IPS DF 19.7 (cell line): ENCODE results near the gene MPIG6B.

Experiments
- DNase-seq: peaks from one replicate; pipeline ENCODE4 v3.0.0-alpha.2; 2013; ENCODE audit warnings: low read depth, low spot score

The MPIG6B gene

DNA sequence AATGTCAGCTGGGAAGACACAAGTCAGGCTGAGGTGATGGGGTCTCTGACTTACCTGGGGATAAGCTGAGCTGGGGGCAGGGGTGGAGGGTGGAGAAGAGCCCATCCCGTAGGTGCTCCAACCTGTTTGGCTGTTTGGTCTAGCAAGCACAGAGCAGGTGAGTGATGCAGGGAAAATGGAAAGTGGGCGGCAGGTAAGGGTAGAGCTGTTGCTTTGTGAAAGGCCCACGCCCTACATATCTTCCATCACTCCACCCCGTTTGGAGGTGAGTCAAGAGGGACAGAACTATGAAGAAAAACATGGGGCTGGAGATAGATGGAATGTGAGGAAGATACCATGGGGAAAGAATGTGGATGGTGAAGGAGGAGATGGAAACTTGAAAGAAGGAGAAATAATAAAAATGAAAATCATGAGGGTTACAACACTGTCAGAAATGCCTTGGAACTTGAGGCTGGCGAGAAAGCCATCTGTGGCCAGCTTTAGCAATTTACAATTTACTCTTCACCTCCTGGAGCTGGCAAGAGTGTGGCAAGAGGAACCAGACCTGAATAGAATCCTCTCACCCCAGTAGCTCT lies 2.9 kb upstream of the MPIG6B start:
- DNase-seq: no peak

- DNase-seq: no peak
These were observed 1.7 kb upstream of the MPIG6B start, which contains the start of gene LY6G6C for GRCh38 chr6:31721351-31722020. TSS of gene LY6G6C (minus strand) at chr6:31721746. CDS start at chr6:31721679, 67 bp downstream.

DNA sequence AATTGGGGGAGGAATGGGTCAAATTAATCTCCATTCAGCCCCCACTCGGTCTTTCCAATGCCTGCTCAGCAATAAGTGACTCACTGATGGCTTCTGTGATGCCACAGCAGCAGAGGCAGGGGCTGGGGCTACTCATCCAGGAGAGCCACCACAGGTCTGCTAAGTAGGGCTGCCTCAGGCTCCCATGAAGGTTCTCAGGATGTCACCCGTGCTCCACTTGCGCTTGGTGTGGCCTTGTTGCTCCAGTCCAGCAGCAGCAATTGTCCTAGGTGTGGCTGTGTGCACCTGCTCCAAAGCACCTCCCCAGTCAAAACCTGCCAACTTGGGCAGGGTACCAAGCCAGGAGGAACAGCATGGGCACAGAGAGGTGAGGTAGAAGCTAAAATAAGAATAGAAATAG lies 1.0 kb upstream of the MPIG6B start:
- DNase-seq: no peak

DNA sequence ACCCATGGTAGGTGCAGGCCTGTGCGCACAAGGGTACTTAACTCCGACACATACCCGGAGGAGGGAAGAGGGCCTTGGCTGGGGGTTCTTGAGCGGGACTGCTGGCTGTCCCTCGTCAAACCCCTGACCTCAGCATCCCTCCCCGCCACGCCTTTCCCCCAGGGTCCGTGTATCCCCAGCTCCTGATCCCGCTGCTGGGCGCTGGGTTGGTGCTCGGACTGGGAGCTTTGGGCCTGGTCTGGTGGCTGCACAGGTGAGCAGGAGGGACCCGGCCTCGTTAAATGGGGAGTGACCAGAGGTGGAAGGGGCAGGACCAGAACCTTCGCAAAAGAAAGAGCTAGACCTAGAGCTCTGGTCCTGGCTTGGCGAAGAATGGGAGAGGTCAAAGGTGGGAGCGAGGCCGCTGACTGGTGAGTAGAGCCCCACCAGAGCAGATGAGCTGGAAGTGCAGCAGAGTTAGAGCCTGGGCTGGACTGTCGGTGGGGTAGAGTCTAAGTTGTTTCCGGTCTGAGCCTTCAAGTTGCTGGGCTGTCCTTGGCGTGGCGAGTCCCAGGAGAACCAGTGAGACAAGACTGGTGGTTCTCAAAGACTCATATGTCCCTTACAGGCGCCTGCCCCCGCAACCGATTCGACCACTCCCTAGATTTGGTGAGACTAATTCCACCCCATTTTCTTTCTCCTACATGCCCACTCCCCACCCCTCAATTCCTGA lies 963 bp downstream of the MPIG6B start:
- no peak for DNase-seq

- no peak for DNase-seq
These were observed 2.6 kb downstream of the MPIG6B start for GRCh38 chr6:31725502-31726350.

- no peak for DNase-seq
These were observed 4.0 kb downstream of the MPIG6B start for GRCh38 chr6:31727034-31727716.

DNA sequence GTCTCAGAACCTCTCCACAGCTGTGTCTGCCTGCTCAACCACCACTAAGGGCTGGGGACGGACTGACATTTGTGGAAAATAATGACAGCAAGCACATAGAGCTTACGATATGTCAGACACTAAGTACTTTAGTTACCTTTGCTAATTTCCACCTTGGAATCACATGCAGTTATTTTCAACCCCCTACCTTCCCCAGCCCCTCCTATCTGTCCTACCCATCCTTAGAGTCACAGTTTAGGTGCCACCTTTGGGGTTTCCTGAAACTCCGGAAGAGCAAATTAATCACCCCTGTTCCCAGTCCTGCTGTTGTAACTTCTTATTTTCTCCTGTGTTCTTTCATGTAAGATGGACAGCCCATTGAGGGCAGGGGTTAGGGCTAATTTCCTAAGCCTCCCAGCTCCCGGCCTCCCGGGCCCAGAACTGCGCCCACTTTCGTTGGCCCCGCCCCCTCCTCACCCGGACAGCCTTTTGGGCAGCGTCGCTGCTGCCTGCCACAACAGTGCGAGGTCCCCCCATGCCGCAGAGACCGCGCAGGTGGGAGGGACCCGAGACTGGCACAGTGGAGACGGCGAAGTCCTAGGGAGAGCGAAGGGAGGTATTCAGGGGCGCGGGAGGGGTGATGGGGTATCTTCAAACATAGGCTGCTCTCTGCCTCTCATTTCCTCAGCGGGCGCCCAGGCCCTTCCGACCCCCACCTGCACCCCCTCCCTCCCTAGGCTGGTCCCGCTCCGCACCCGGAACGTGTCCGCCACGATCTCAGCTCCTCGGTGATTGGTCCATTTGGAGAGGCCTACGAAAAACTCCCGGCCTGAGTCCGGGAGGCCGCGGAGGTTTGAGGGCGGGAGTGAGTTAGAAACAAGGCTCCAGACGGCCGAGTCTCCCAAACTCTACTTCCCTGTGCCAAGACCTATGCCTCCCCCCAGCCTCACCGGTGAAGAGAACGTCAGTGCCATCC lies 4.8 kb downstream of the MPIG6B start:
- no peak for DNase-seq

- DNase-seq: no peak
These were observed 5.8 kb downstream of the MPIG6B start, which contains the start of gene DDAH2 for GRCh38 chr6:31728767-31729514. TSS of gene DDAH2 (minus strand) at chr6:31729299. CDS start at chr6:31729161, 138 bp downstream.

DNA sequence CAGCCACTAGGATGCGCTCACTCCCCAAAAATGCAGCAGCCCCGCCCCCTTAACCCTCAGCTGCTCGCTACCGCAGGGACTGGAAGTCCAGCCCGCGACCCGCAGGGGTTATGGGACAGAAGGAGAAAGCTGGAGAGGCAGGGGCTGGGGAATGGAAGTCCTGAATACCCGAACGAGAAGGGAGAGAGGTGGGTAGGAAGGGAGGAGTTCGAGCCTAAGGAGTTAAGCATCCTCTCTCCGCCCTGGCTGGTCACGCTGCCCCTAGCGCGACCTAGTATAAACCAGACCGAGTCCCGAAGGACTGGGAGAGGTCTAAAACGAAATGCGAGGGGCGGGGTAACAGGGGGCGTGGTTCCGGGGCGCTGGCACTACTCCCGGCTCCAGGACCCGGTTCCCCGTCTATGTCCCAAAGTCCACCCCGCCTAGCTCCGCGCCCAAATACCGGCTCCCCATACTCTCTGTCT lies 6.4 kb downstream of the MPIG6B start:
- DNase-seq: no peak

DNA sequence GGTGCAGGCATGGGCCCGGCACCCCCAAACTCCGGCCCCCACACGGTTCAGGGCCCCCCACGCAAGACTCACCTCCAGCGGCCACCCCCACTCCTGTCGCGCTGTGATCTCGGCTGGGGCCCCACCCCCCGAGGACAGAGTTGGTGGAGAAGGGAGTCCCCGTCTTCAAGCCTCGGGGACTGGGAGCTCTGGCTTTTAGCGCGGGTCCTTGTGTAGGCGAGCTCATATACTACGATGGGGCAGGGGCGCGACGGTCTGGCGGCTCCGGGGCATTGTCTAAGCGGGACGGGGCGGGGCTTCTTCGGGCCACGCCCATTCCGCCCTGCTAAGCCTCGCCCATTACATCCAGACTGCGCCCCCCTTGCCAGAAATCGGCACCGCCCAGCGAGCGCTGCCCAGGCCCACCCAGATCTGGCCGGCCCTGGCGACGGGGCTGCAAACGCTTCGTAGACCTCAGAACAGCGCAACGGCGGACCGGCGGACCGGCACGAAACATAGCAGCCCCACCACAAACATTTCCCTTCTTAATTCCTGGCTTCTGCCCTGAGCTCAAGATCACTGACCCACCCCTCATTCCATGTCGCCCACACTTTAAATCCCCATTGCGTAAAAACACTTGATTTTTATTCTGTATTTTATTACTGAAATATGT lies 6.9 kb downstream of the MPIG6B start:
- DNase-seq: no peak

GRCh38 chr6:31730631-31731086 lies 7.5 kb downstream of the MPIG6B start:
- DNase-seq: no peak

GRCh38 chr6:31732029-31732428 lies 8.9 kb downstream of the MPIG6B start:
- no peak for DNase-seq

- no peak for DNase-seq
These were observed 10.6 kb downstream of the MPIG6B start for GRCh38 chr6:31733734-31734133.

DNA sequence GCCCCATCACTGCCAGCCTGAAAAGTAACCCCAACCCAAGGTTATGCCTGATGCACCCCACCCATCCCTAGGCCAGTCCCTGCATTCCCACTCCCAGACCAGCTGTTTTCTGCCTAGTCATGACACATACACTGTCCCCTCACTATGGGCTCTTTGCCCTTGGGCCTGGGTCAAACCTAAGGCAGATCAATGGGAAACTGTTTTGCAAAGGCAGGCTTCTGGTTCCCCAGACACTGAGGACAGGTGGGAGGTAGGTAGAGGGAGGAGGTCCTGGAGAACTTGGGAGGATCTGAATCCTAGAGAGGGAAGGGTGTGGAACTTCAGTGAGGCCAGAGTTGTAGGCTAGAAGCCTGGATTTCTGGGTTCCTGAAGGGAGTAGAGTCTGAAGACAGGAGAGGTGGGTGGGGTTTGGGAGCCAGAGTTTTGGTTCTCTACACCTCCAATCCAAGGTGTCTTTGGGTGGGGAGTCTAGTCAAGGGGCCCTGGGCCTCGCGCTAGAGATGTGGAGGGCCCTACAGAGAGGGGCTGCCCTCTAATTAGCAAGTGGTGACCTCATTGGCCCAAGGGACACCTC lies 11.2 kb downstream of the MPIG6B start:
- no peak for DNase-seq

DNA sequence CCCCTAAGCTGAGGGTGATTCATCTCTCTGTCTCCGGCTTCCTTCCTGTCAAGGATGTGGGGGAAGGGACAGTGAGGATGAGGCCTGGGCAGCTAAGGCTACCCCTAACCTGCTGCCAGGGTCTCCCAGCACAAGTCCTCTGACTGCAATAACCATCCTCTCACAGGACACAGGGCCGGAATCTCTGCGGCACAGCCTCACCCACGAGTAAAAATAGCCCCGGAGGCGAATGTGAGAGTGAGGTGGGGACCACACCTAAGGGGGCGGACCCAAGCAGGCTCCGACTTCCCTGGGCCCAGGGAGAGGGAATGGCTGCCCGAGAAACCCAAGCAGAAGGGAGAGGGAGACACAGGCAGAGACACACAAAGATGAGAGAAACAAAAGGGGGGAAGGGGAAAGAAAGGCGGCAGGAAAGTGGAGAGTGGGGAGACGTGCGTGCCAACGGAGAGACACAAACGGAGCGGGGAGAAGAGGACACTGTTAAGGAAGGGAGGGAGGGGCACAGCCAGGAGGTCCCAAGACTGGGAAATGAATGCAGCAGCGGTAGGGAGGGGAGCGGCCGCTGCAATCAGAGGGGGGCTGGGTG lies 11.7 kb downstream of the MPIG6B start:
- no peak for DNase-seq

GRCh38 chr6:31736021-31736767 lies 13.0 kb downstream of the MPIG6B start, which contains the start of gene CLIC1:
TSS of gene CLIC1 (minus strand) at chr6:31736530. CDS start at chr6:31736300, 230 bp downstream.
- no peak for DNase-seq

GRCh38 chr6:31736768-31737314 lies 13.7 kb downstream of the MPIG6B start:
- no peak for DNase-seq
